Measurements from ENCODE around the gene CDH22.

Gene CDH22

GRCh38 chr20:46144432-46145025 is 163.8 kb downstream of the CDH22 start:
- no peak for DNase-seq (ENCODE audit: low spot score)

- no peak for DNase-seq (ENCODE audit: low spot score)
Observed at GRCh38 chr20:46142124-46142523, 166.2 kb downstream of the CDH22 start.

- no peak for DNase-seq (ENCODE audit: low spot score)
Observed at GRCh38 chr20:46139908-46140482, 168.3 kb downstream of the CDH22 start.

- no peak for DNase-seq (ENCODE audit: low spot score)
Observed at GRCh38 chr20:46139266-46139889, 168.9 kb downstream of the CDH22 start.

GRCh38 chr20:46137816-46138215 is 170.5 kb downstream of the CDH22 start:
- DNase-seq (ENCODE audit: low spot score), result no peak

DNA sequence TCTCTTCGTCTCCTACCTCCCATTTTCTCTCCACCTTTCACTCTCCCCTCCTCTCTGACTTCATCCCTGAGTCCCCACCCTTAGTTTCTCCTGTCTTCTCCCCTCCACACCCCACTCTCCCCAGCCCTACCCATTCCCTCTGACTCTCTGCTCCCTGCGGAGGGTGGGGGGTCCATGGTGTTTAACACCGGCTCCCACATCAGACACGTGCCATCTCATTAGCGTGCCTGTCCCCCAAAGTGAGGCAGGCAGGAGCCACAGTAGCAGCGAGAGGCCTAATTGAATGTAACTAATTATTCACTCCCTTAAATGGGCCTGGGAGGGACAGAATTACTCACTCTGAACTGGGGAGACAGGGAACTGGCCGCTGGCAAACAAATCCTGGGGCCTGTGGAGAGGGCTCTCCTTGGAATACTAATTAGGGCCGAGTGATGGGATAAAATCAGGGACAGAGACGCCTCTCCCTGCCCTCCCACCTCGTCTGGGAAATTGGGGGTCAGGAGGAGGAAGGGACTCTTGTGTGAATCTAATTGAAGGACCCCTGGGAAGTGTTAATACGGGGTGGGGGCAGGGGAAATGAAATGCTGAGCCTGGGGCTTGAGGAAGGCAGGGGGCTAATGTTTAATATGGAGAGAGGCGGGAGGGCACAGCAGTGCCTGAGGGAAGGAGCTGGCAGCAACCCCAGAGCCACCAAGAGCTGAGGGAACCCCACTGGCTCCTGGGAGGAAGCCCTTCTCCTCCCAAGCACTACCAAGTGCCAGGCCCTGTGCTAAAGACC is 172.3 kb downstream of the CDH22 start:
- DNase-seq (ENCODE audit: low spot score), result no peak

- DNase-seq (ENCODE audit: low spot score), result no peak
Observed at GRCh38 chr20:46134716-46135115, 173.6 kb downstream of the CDH22 start.

- no peak for DNase-seq (ENCODE audit: low spot score)
Observed at GRCh38 chr20:46133886-46134654, 174.2 kb downstream of the CDH22 start.

DNA sequence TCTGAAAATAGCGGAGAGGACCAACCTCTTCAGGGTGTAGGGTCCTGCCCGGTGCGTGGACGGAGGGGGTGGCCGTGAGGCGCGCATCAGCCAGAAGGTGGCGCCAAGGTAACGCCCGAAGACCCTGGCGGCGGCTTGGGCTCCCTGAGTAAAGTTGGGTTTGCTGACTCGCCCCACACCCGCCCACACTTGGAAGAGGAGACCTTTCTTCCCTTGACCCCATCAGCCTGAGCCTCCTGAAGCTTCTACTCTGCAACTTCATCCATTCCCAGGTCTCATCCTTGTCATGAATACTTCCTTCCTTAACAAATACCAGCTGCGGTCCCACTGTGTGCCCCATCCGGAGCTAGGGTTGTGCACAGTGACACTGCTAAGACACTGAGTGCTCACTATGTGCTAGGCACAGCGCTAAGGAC is 175.6 kb downstream of the CDH22 start:
- peak; percentile 87 for DNase-seq (ENCODE audit: low spot score)

- DNase-seq (ENCODE audit: low spot score), result no peak
Observed at GRCh38 chr20:46131396-46131795, 176.9 kb downstream of the CDH22 start.

DNA sequence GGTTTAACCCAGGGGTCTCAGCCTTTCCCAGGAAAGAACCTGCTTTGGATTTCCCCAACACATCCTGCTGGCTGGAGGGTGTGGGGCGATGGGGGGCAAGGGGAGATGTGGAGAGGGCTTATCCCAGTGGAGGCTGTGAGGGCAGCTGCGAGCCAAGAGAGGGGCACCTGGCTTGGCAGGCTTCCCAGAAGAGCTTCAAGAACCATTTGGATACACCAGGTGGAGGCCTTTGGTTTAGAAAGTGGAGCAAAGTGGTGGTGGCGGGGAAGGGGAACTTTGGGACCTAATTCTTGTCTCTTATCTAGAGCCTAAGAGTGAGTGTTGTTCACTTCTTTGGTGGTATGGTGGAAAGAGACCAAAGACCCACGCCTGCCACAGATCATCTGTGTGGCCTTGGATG is 177.8 kb downstream of the CDH22 start:
- DNase-seq (ENCODE audit: low spot score), result no peak

DNA sequence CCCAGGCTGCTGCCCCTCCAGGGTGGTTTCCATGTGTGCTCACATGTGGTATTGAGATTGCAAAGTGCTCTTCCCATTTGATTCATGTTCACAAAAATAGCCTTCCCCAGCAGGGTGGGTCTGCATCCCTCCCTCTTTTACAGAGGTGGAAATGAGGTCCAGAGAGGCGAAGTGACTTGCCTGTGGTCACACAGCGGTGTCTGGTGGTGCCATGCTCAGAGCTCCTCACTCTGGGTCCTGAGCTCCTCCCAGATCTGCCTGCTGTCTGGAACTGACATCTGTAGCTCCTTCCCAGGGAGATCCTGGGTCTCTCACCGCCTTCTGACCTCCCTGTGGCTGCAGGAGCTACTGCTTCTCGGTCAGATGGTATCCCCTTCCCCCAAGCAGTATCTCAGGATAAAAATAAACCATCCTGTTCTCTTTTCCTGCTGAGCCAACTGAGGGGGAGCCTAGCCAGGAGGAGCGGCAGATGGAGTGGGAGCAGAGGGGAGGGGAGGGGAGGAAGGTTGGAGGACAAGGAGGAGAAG is 178.3 kb downstream of the CDH22 start:
- DNase-seq (ENCODE audit: low spot score), result no peak

- DNase-seq (ENCODE audit: low spot score), result peak; percentile 70
Observed at GRCh38 chr20:46128310-46129151, 179.8 kb downstream of the CDH22 start.

DNA sequence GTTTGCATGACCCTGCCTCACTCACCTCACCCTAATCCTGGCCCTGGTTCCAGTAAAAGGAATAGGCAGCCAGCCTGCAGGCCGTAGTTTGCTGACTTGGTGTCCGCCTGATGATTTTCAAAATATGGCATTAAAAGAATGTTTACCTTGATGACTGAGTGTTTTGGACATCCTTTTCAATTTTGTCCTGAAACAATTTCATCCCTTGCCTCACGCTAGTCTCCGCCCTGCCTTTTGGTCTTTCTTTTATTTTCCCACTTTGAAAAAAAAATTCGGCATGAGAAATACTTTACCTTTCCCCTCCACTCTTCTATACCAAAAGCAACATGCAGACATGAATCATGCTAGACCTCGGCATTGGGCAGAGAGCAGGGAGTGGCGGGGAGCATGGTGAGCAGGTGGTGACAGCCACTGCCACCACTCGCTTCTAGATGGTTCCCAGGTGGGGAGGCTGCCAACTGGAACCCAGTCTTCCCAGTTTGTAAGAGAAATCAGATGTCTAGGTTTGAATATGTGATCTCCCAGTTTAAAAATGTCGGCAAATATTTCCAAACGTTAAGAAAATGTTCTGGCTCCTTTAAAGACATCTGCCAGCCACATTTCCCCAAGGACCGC is 180.8 kb downstream of the CDH22 start:
- DNase-seq (ENCODE audit: low spot score), result no peak

- no peak for DNase-seq (ENCODE audit: low spot score)
Observed at GRCh38 chr20:46126440-46127056, 181.8 kb downstream of the CDH22 start.

All from AG20443 (cell line).